GM23338 (cell line): ENCODE data around the gene NCKAP5. TPM values are rescaled to one million over a fixed set of nuclear protein-coding genes. Genes with fewer than 3 reads are reported as not detected.

Experiments
- ATAC-seq: fragments of 200-7000 bp; cut with Tn5 transposase; 3 replicates; pipeline ENCODE4 v1.9.1; 2020
- DNase-seq: peaks from one replicate; pipeline ENCODE4 v3.0.0-alpha.2; 2015; ENCODE audit warnings: low spot score
- H2AFZ ChIP-seq: fragments of 200-600 bp; sonication (generic); 2 replicates; pipeline ENCODE4 v1.8.0; 2016; ENCODE audit warnings: antibody characterized with exemption, mild to moderate bottlenecking, moderate library complexity
- H3F3A ChIP-seq: fragments of 200-600 bp; sonication (generic); replicated peaks from 2 replicates; pipeline ENCODE4 v1.8.0; 2017; ENCODE audit warnings: antibody characterized with exemption, mixed run types, low read depth
- H3K27ac ChIP-seq: fragments of 200-600 bp; sonication (generic); 2 replicates; pipeline ENCODE4 v1.6.1; 2016; ENCODE audit warnings: low read depth
- H3K27me3 ChIP-seq: fragments of 200-600 bp; sonication (generic); 2 replicates; pipeline ENCODE4 v1.8.0; 2016; ENCODE audit warnings: mild to moderate bottlenecking, mixed run types, moderate library complexity; ENCODE audit not compliant: insufficient read depth
- H3K36me3 ChIP-seq: fragments of 200-600 bp; sonication (generic); 2 replicates; pipeline ENCODE4 v1.8.0; 2016; ENCODE audit warnings: mild to moderate bottlenecking; ENCODE audit not compliant: insufficient read depth
- H3K4me1 ChIP-seq: fragments of 200-600 bp; sonication (generic); 2 replicates; pipeline ENCODE4 v1.8.0; 2016; ENCODE audit warnings: mild to moderate bottlenecking, moderate library complexity; ENCODE audit not compliant: insufficient read depth
- H3K4me2 ChIP-seq: fragments of 200-600 bp; sonication (generic); 2 replicates; pipeline ENCODE4 v1.7.1; 2017; ENCODE audit warnings: mixed run types
- H3K4me3 ChIP-seq: fragments of 200-600 bp; sonication (generic); 2 replicates; pipeline ENCODE4 v1.6.1; 2016; ENCODE audit warnings: mixed run types
- H3K79me2 ChIP-seq: fragments of 200-600 bp; sonication (generic); replicated peaks from 2 replicates; pipeline ENCODE4 v1.8.0; 2017; ENCODE audit warnings: mild to moderate bottlenecking; ENCODE audit not compliant: insufficient read depth
- H3K9me2 ChIP-seq: fragments of 200-600 bp; sonication (generic); 2 replicates; pipeline ENCODE4 v1.8.0; 2017; ENCODE audit not compliant: insufficient read depth
- H4K20me1 ChIP-seq: fragments of 200-600 bp; sonication (generic); replicated peaks from 2 replicates; pipeline ENCODE4 v1.8.0; 2017; ENCODE audit warnings: mild to moderate bottlenecking; ENCODE audit not compliant: insufficient read depth
- H3K27ac Mint-ChIP-seq: 2 replicates; pipeline ENCODE4 v1.8.0; 2020; ENCODE audit warnings: inconsistent platforms, mild to moderate bottlenecking, moderate library complexity, mixed read lengths
- H3K27me3 Mint-ChIP-seq: 3 replicates; pipeline ENCODE4 v1.8.0; 2022; ENCODE audit warnings: low read depth, mild to moderate bottlenecking, moderate library complexity, mixed read lengths, inconsistent platforms; ENCODE audit not compliant: insufficient read depth, poor library complexity
- H3K36me3 Mint-ChIP-seq: 3 replicates; pipeline ENCODE4 v1.8.0; 2021; ENCODE audit warnings: low read depth, mild to moderate bottlenecking, inconsistent platforms, moderate library complexity, mixed read lengths
- H3K4me1 Mint-ChIP-seq: 3 replicates; pipeline ENCODE4 v1.8.0; 2020; ENCODE audit warnings: mild to moderate bottlenecking, inconsistent platforms, mixed read lengths
- H3K4me3 Mint-ChIP-seq: 3 replicates; pipeline ENCODE4 v1.8.0; 2021; ENCODE audit warnings: moderate library complexity, mild to moderate bottlenecking, inconsistent platforms, mixed read lengths
- H3K9me3 Mint-ChIP-seq: 3 replicates; pipeline ENCODE4 v1.8.0; 2020; ENCODE audit warnings: moderate library complexity, mild to moderate bottlenecking, inconsistent platforms, mixed read lengths
- CREB1 ChIP-seq: fragments of 250-450 bp; sonication (Bioruptor Pico); IDR thresholded peaks from 2 replicates; pipeline ENCODE4 v1.5.0; 2020; ENCODE audit warnings: low read depth, mild to moderate bottlenecking, moderate library complexity
- CTCF ChIP-seq, 2 experiments: fragments of 200-600 bp in 1 of 2; sonication (generic) in 1 of 2; conservative IDR thresholded peaks; 2 replicates each; pipeline versions ENCODE4 v1.5.1 to v1.6.1; 2016 to 2017; ENCODE audit warnings: antibody characterized with exemption in 2 of 2, low read depth in 2 of 2, mild to moderate bottlenecking in 2 of 2, moderate library complexity in 1 of 2
- ETS1 ChIP-seq: IDR thresholded peaks from 2 replicates; pipeline ENCODE4 v1.6.1; 2016; ENCODE audit warnings: antibody characterized with exemption
- EZH2 ChIP-seq: fragments of 200-600 bp; sonication (generic); IDR thresholded peaks from one replicate; pipeline ENCODE4 v1.8.0; 2017; ENCODE audit warnings: antibody characterized with exemption, mild to moderate bottlenecking, low read depth; ENCODE audit not compliant: unreplicated experiment
- JUNB ChIP-seq: IDR thresholded peaks from one replicate; pipeline ENCODE4 v1.6.1; 2016; ENCODE audit warnings: antibody characterized with exemption; ENCODE audit not compliant: unreplicated experiment
- NANOG ChIP-seq: IDR thresholded peaks from 2 replicates; pipeline ENCODE4 v1.6.1; 2016; ENCODE audit warnings: antibody characterized with exemption, borderline replicate concordance
- REST ChIP-seq: IDR thresholded peaks from one replicate; pipeline ENCODE4 v1.6.1; 2018; ENCODE audit warnings: antibody characterized with exemption; ENCODE audit not compliant: unreplicated experiment
- ZNF114 ChIP-seq: fragments of 250-450 bp; sonication (Bioruptor Pico); IDR thresholded peaks from 2 replicates; pipeline ENCODE4 v1.5.0; 2020; ENCODE audit warnings: mild to moderate bottlenecking, moderate library complexity
- ZNF331 ChIP-seq: fragments of 250-450 bp; sonication (Bioruptor Pico); IDR thresholded peaks from 2 replicates; pipeline ENCODE4 v1.5.0; 2020; ENCODE audit warnings: low read depth, mild to moderate bottlenecking, moderate library complexity
- ZNF462 ChIP-seq: fragments of 250-450 bp; sonication (Bioruptor Pico); IDR thresholded peaks from 2 replicates; pipeline ENCODE4 v1.5.0; 2020; ENCODE audit warnings: mild to moderate bottlenecking, moderate library complexity
- polyA plus RNA-seq: library from polyadenylated mRNA; unstranded; fragments of >200 nt; fragmentation: Nextera tagmentation; extraction: Ambion mirVana; gene quantifications from 2 replicates; pipeline ENCODE4 v1.2.1, GENCODE V29; 2016
- total RNA-seq: library from RNA; depleted of rRNA; stranded (reverse); fragments of >200 nt; shearing (Covaris generic); gene quantifications from 2 replicates; pipeline ENCODE4 v1.2.3, GENCODE V29; 2014

The NCKAP5 gene
- total and polyA plus RNA-seq, 2 experiments from 2014 or later = 0.34 to 0.73 TPM

- no peak for ATAC-seq
- peaks cover 11% of the 10 kb centered on the region for H3K9me2 ChIP-seq
- no peaks in the 10 kb centered on the region for H3K36me3 Mint-ChIP-seq
- no peaks in the 10 kb centered on the region for H3F3A ChIP-seq
- peaks cover 9% of the 10 kb centered on the region; the same call in 2 of the 3 replicates for H3K4me1 Mint-ChIP-seq
- H3K27me3 ChIP-seq = no peaks in the 10 kb centered on the region
- H3K79me2 ChIP-seq = no peaks in the 10 kb centered on the region
- DNase-seq = no peak
- no peak overlapping the region for H3K4me2 ChIP-seq
- peaks cover 2% of the 10 kb centered on the region for H3K27me3 Mint-ChIP-seq
- TF ChIP-seq ZNF114 (CRISPR knock-in tag) = no peak
- no peak for TF ChIP-seq ETS1
- no peak for TF ChIP-seq REST
- no peak for TF ChIP-seq EZH2
- no peak for TF ChIP-seq NANOG
- no peak for TF ChIP-seq ZNF331 (CRISPR knock-in tag)
- no peak for TF ChIP-seq CREB1 (CRISPR knock-in tag)
- no peak for TF ChIP-seq JUNB
- no peak for TF ChIP-seq CTCF (conservative IDR thresholded peaks at IDR 0.05; ENCODE audit: low read depth in 2 of 2)
- no peak for TF ChIP-seq ZNF462 (CRISPR knock-in tag)
- H3K27ac ChIP-seq = no peak overlapping the region
- H3K4me1 ChIP-seq = no peaks in the 10 kb centered on the region
- H3K36me3 ChIP-seq = no peaks in the 10 kb centered on the region
- no peak overlapping the region for H3K4me3 Mint-ChIP-seq
- no peaks in the 10 kb centered on the region for H4K20me1 ChIP-seq
- no peak overlapping the region for H3K27ac Mint-ChIP-seq
- H3K4me3 ChIP-seq = no peak overlapping the region
- H3K9me3 Mint-ChIP-seq = peaks cover 3% of the 10 kb centered on the region; the same call in 2 of the 3 replicates
- H2AFZ ChIP-seq = no peak overlapping the region
Measured at GRCh38 chr2:133316557-133316956, 251.7 kb downstream of the NCKAP5 start.
